Hepatocyte (in vitro differentiated cells): ENCODE data around the gene CARD10. TPM values are rescaled to one million over a fixed set of nuclear protein-coding genes. Genes with fewer than 3 reads are reported as not detected.

Source experiments
- DNase-seq: peaks from one replicate; pipeline ENCODE4 v3.0.0-alpha.2; 2016; ENCODE audit warnings: low spot score
- H2AFZ ChIP-seq: fragments of 200-600 bp; sonication (generic); 2 replicates; pipeline ENCODE4 v1.6.0; 2016; ENCODE audit warnings: antibody characterized with exemption, mild to moderate bottlenecking
- H3K27ac ChIP-seq: fragments of 200-600 bp; sonication (generic); 2 replicates; pipeline ENCODE4 v1.5.1; 2016; ENCODE audit warnings: mild to moderate bottlenecking
- H3K27me3 ChIP-seq: fragments of 200-600 bp; sonication (generic); 2 replicates; pipeline ENCODE4 v1.6.1; 2016
- H3K36me3 ChIP-seq: fragments of 200-600 bp; sonication (generic); replicated peaks from 2 replicates; pipeline ENCODE4 v1.5.1; 2016; ENCODE audit warnings: low read depth; ENCODE audit not compliant: insufficient read depth
- H3K4me1 ChIP-seq: fragments of 200-600 bp; sonication (generic); 2 replicates; pipeline ENCODE4 v1.5.1; 2016; ENCODE audit warnings: mild to moderate bottlenecking, moderate library complexity; ENCODE audit not compliant: insufficient read depth
- H3K4me2 ChIP-seq: fragments of 200-600 bp; sonication (generic); 2 replicates; pipeline ENCODE4 v1.6.0; 2016
- H3K4me3 ChIP-seq: fragments of 200-600 bp; sonication (generic); 2 replicates; pipeline ENCODE4 v1.5.1; 2016; ENCODE audit warnings: mild to moderate bottlenecking
- H3K79me2 ChIP-seq: fragments of 200-600 bp; sonication (generic); 2 replicates; pipeline ENCODE4 v1.6.0; 2017; ENCODE audit warnings: mild to moderate bottlenecking
- H3K9me2 ChIP-seq: fragments of 200-600 bp; sonication (generic); replicated peaks from 2 replicates; pipeline ENCODE4 v1.6.0; 2017; ENCODE audit warnings: mild to moderate bottlenecking; ENCODE audit not compliant: insufficient read depth
- H3K9me3 ChIP-seq: fragments of 200-600 bp; sonication (generic); 2 replicates; pipeline ENCODE4 v1.5.1; 2016; ENCODE audit warnings: low read depth, mild to moderate bottlenecking
- H4K20me1 ChIP-seq: fragments of 200-600 bp; sonication (generic); 2 replicates; pipeline ENCODE4 v1.6.0; 2016; ENCODE audit warnings: mild to moderate bottlenecking; ENCODE audit not compliant: insufficient read depth, poor library complexity, severe bottlenecking
- EZH2 ChIP-seq: fragments of 200-600 bp; sonication (generic); IDR thresholded peaks from 2 replicates; pipeline ENCODE4 v1.6.1; 2016; ENCODE audit warnings: antibody characterized with exemption, mild to moderate bottlenecking, borderline replicate concordance
- EZH2phosphoT487 ChIP-seq: fragments of 200-600 bp; sonication (generic); IDR thresholded peaks from one replicate; pipeline ENCODE4 v1.6.1; 2018; ENCODE audit warnings: antibody characterized with exemption, mild to moderate bottlenecking, low read depth, moderate library complexity; ENCODE audit not compliant: unreplicated experiment, severe bottlenecking
- WGBS: methylation state at CpG from one replicate; pipeline ENCODE4 v1.1.6; 2016; ENCODE audit warnings: low lambda C conversion rate; ENCODE audit errors: missing lambda C conversion rate; 5-methylcytosine and 5-hydroxymethylcytosine counted together
- polyA plus RNA-seq: library from polyadenylated mRNA; unstranded; fragments of >200 nt; fragmentation: Nextera tagmentation; extraction: Ambion mirVana; gene quantifications from 2 replicates; pipeline ENCODE4 v1.2.1, GENCODE V29; 2016
- total RNA-seq: library from RNA; depleted of rRNA; stranded (reverse); fragments of >200 nt; gene quantifications from 2 replicates; pipeline ENCODE4 v1.2.3, GENCODE V29; 2014
- TF ChIP-seq, protein P1 (sequence below): fragments of 200-600 bp; sonication (generic); IDR thresholded peaks from 2 replicates; pipeline ENCODE4 v1.5.1; 2016; ENCODE audit warnings: antibody characterized with exemption, mild to moderate bottlenecking; ENCODE audit not compliant: poor library complexity

Gene CARD10
- total and polyA plus RNA-seq, 2 experiments from 2014 or later: 23.4 to 28.7 TPM

DNA sequence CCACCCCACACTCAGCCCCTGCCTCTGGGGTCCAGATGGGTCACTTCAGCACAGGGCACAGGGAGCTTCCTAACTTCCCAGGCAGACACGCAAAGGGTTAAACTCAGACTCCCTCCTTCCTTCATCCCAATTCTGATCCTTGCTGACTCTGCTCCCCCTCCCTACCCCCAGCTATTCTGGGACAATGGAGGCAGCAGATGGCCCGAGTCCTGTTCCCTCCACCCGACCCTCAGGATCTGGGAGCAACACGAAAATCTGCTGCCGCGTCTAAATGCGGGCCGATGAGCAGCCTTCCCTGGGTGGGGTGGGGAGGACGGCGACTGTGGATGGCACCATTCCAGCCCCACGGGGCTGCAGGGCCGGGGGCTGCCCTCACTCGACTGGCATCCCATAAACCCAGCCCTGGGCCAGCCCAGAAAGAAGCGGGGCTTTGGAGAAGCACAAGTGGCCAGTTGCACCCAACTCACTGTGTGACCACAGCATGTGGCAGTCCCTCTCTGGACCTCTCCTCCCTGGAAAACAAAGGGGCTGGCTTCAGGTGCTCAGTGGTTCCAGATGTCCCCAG, 51.7 kb downstream of the CARD10 start:
- no peaks in the 10 kb centered on the region for H3K4me1 ChIP-seq
- H3K4me2 ChIP-seq: no peak overlapping the region
- WGBS: 80% methylated on average over 13 of the region's 14 CpGs
- no peaks in the 10 kb centered on the region for H3K27me3 ChIP-seq
- H2AFZ ChIP-seq: no peak overlapping the region
- H4K20me1 ChIP-seq: no peaks in the 10 kb centered on the region
- H3K4me3 ChIP-seq: no peak overlapping the region
- TF ChIP-seq, protein P1, sequence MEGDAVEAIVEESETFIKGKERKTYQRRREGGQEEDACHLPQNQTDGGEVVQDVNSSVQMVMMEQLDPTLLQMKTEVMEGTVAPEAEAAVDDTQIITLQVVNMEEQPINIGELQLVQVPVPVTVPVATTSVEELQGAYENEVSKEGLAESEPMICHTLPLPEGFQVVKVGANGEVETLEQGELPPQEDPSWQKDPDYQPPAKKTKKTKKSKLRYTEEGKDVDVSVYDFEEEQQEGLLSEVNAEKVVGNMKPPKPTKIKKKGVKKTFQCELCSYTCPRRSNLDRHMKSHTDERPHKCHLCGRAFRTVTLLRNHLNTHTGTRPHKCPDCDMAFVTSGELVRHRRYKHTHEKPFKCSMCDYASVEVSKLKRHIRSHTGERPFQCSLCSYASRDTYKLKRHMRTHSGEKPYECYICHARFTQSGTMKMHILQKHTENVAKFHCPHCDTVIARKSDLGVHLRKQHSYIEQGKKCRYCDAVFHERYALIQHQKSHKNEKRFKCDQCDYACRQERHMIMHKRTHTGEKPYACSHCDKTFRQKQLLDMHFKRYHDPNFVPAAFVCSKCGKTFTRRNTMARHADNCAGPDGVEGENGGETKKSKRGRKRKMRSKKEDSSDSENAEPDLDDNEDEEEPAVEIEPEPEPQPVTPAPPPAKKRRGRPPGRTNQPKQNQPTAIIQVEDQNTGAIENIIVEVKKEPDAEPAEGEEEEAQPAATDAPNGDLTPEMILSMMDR: no peak
- TF ChIP-seq EZH2phosphoT487 (no peak), EZH2 (no peak)
- no peak for DNase-seq
- H3K27ac ChIP-seq: no peak overlapping the region
- H3K79me2 ChIP-seq: no peaks in the 10 kb centered on the region
- H3K36me3 ChIP-seq: no peaks in the 10 kb centered on the region
- no peaks in the 10 kb centered on the region for H3K9me3 ChIP-seq
- no peaks in the 10 kb centered on the region for H3K9me2 ChIP-seq

DNA sequence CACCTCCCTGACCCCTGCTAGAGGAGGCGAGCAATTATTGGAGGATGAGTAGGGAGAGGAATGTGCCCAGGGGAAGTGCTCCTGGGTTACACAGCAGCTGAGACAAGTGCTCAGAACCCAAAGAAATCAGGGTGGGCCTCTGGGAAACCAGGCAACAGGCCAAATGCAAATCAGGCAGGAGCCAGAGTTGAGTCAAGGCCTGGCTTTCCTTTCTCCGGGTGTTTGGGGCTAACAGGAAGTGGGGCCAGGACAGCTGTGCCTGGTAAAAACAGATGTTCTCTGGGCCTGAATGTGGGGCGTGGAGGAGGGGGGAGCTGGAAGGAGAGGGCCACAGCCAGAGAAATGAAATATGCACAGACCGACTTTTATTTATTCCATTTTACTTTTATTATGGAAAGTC, 55.0 kb downstream of the CARD10 start:
- Histone ChIP-seq H3K9me3 (no peaks in the 10 kb centered on the region), H3K4me1 (no peaks in the 10 kb centered on the region), H3K9me2 (no peaks in the 10 kb centered on the region), H3K79me2 (no peaks in the 10 kb centered on the region), H2AFZ (no peak overlapping the region), H3K36me3 (no peaks in the 10 kb centered on the region), H3K4me2 (no peak overlapping the region), H3K4me3 (no peak overlapping the region), H3K27ac (no peak overlapping the region), H3K27me3 (no peaks in the 10 kb centered on the region), H4K20me1 (no peaks in the 10 kb centered on the region)
- no peak for DNase-seq
- 65% methylated on average over 4 of the region's 4 CpGs for WGBS
- TF ChIP-seq, protein P1: no peak

DNA sequence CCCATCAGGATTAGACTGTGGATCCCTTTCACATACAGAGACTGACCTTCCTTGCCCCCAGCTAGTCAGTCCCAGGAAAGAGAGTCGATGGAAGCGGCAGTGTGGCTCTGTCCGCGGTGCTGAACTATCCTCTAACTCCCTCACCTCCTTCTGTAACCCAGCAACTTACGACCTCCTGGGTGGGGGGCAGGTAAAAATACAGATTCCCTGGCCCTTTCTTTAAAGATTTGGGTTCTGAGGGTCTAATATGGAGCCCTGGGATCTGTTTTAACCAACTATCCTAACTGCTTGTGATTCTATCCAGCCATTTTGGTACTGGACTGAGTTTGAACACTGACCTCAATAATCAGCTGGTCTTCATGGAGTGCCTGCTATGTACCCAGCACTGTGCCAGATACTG, 56.2 kb downstream of the CARD10 start:
- 5% methylated on average over 5 of the region's 5 CpGs for WGBS
- Histone ChIP-seq H2AFZ (no peak overlapping the region), H3K27ac (no peak overlapping the region), H3K4me3 (no peak overlapping the region), H3K36me3 (no peaks in the 10 kb centered on the region), H3K9me2 (no peaks in the 10 kb centered on the region), H3K4me1 (no peaks in the 10 kb centered on the region), H3K79me2 (no peaks in the 10 kb centered on the region), H3K27me3 (no peaks in the 10 kb centered on the region), H4K20me1 (no peaks in the 10 kb centered on the region), H3K9me3 (no peaks in the 10 kb centered on the region), H3K4me2 (no peak overlapping the region)
- TF ChIP-seq, protein P1: no peak
- TF ChIP-seq EZH2 (no peak), EZH2phosphoT487 (no peak)
- DNase-seq: peak; percentile 82

DNA sequence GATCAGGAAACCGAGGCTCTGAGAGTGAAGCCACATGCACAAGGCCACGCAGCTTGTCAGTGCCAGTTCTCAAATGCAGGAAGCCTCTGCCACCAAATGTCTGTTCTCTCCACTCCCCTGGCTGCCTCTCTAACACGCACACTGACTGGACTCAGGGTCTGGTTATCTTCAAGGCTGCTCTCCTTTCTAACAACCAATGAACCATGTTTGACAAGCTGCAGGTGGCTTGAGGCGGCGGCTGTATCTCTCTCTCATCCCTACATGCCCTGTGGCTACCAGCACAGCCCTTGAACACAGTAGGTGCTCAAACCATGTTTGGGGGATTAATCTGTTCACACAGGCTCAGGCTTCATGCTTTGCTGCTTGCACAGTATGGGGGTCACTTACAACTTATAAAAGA, 56.8 kb downstream of the CARD10 start:
- no peaks in the 10 kb centered on the region for H3K27me3 ChIP-seq
- no peaks in the 10 kb centered on the region for H3K79me2 ChIP-seq
- no peak overlapping the region for H3K4me2 ChIP-seq
- H3K9me3 ChIP-seq: no peaks in the 10 kb centered on the region
- H3K27ac ChIP-seq: no peak overlapping the region
- H4K20me1 ChIP-seq: no peaks in the 10 kb centered on the region
- H3K9me2 ChIP-seq: no peaks in the 10 kb centered on the region
- no peak overlapping the region for H3K4me3 ChIP-seq
- no peaks in the 10 kb centered on the region for H3K36me3 ChIP-seq
- no peak for DNase-seq
- H2AFZ ChIP-seq: no peak overlapping the region
- H3K4me1 ChIP-seq: no peaks in the 10 kb centered on the region
- WGBS: 55% methylated on average over 5 of the region's 5 CpGs
- TF ChIP-seq EZH2 (no peak), EZH2phosphoT487 (no peak)
- TF ChIP-seq, protein P1: no peak
